Ishikawa (cell line): ENCODE measurements around the gene CFAP46.

ENCODE experiments used
- CEBPB ChIP-seq: IDR thresholded peaks from 2 replicates; pipeline ENCODE4 v1.6.1; 2012
- CREB1 ChIP-seq: IDR thresholded peaks from 2 replicates; pipeline ENCODE4 v1.6.1; 2012; ENCODE audit warnings: low read depth
- EGR1 ChIP-seq: IDR thresholded peaks from 2 replicates; pipeline ENCODE4 v1.6.1; 2012
- EP300 ChIP-seq: IDR thresholded peaks from 2 replicates; pipeline ENCODE4 v1.6.1; 2012; ENCODE audit warnings: borderline replicate concordance
- FOXM1 ChIP-seq: IDR thresholded peaks from 2 replicates; pipeline ENCODE4 v1.6.1; 2012; ENCODE audit warnings: low read depth, borderline replicate concordance
- NFIC ChIP-seq: IDR thresholded peaks from 2 replicates; pipeline ENCODE4 v1.6.1; 2012
- RAD21 ChIP-seq: IDR thresholded peaks from 2 replicates; pipeline ENCODE4 v1.6.1; 2012; ENCODE audit warnings: low read depth
- TAF1 ChIP-seq: IDR thresholded peaks from 2 replicates; pipeline ENCODE4 v1.6.1; 2012; ENCODE audit warnings: low read depth, mild to moderate bottlenecking
- TCF12 ChIP-seq: IDR thresholded peaks from 2 replicates; pipeline ENCODE4 v1.6.1; 2012; ENCODE audit warnings: low read depth
- TEAD4 ChIP-seq: IDR thresholded peaks from 2 replicates; pipeline ENCODE4 v1.6.1; 2012
- YY1 ChIP-seq: IDR thresholded peaks from 2 replicates; pipeline ENCODE4 v1.6.1; 2012; ENCODE audit warnings: low read depth
- ZBTB7A ChIP-seq: IDR thresholded peaks from 2 replicates; pipeline ENCODE4 v1.6.1; 2012; ENCODE audit warnings: low read depth
- TF ChIP-seq, protein P1 (sequence below): IDR thresholded peaks from 2 replicates; pipeline ENCODE4 v1.6.1; 2012
- TF ChIP-seq, protein P2 (sequence below): IDR thresholded peaks from 2 replicates; pipeline ENCODE4 v1.6.1; 2012
- TF ChIP-seq, protein P3 (sequence below): IDR thresholded peaks from 2 replicates; pipeline ENCODE4 v1.6.1; 2012; ENCODE audit warnings: low read depth, mild to moderate bottlenecking

The CFAP46 gene

DNA sequence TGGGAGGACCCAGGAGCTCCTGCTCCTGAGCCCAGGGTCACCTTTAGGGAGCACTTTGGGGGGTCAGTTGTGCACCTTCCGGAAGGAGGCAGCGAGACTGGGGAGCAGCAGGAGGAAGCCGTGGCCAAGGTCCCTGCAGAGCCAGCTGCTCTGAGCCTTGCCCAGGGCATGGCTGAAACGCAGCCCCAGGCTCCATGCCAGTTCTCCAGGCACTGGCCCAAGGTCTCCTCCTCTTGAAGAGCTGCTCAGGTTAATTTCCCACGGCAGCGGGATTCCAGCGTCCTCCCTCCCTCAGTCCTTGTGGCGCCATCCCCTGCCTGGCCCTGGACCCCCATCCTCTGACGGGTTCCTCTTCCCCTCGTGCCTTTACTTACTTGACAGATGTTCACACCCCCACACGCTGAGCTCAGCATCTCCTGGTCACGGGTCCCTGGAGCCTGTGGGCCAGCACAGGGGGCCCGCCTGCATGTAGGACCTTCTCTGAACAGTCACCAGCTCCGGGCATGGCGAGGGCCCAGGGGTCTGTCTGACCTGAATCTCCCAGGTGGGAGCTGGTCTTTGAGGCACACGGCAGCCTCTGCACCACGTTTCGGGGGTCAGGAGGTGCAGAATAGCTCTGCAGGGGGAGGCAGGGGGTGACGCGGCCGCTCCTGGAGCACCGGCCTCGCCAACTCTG lies 16.7 kb upstream of the CFAP46 start:
- TF ChIP-seq TCF12: no peak
- TF ChIP-seq CREB1: no peak
- 0 out of 2 replicates have a peak, but pooled peaks have one; percentile 31 for TF ChIP-seq ZBTB7A

DNA sequence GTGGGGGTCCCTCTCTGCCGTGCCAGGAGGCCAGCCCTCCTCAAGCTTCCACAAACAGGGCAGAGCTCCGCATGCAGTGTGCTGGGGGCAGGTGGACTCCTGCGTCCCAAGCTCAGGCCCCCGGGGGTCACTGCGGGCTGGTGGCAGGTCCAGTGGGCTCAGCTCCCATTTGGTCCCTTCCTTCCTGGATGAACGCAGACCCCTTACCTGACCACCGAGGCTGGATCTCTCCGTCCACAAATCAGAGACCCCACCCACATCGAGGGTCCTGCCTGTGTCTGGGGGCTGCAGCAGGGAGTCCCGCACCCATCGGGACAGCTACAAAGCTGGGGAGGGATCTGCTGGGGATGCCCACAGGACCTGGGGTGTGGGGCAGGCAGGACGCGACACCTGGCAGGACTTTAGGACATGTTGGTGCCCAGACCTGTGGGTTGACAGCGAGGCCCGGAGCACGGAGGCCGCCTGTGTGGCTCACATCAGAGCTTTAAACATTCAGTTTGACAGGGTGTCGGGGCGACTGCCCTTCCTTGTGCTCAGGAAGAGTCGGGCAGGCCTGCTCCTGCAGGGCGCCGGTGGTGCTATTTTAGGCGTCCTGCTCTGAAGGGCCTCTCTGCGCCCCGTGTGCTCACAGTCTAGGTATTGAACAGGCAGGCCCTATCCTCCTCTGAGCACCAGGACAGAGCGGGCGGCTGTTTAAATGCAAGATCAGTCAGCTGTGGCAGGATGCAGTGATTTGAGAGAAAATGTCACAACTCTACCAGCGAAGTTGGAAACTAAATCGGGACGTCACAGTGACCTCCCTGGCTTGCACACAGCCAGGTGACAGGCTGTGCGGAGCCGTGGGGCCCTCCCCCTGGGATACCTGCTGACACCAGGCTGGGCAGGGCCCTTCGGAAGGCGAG lies 15.9 kb upstream of the CFAP46 start:
- TF ChIP-seq, protein P1, sequence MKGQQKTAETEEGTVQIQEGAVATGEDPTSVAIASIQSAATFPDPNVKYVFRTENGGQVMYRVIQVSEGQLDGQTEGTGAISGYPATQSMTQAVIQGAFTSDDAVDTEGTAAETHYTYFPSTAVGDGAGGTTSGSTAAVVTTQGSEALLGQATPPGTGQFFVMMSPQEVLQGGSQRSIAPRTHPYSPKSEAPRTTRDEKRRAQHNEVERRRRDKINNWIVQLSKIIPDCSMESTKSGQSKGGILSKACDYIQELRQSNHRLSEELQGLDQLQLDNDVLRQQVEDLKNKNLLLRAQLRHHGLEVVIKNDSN: no peak
- no peak for TF ChIP-seq ZBTB7A
- TF ChIP-seq, protein P2, sequence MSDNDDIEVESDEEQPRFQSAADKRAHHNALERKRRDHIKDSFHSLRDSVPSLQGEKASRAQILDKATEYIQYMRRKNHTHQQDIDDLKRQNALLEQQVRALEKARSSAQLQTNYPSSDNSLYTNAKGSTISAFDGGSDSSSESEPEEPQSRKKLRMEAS: no peak
- TF ChIP-seq FOXM1: no peak
- TF ChIP-seq CEBPB: no peak
- no peak for TF ChIP-seq NFIC
- TF ChIP-seq, protein P3, sequence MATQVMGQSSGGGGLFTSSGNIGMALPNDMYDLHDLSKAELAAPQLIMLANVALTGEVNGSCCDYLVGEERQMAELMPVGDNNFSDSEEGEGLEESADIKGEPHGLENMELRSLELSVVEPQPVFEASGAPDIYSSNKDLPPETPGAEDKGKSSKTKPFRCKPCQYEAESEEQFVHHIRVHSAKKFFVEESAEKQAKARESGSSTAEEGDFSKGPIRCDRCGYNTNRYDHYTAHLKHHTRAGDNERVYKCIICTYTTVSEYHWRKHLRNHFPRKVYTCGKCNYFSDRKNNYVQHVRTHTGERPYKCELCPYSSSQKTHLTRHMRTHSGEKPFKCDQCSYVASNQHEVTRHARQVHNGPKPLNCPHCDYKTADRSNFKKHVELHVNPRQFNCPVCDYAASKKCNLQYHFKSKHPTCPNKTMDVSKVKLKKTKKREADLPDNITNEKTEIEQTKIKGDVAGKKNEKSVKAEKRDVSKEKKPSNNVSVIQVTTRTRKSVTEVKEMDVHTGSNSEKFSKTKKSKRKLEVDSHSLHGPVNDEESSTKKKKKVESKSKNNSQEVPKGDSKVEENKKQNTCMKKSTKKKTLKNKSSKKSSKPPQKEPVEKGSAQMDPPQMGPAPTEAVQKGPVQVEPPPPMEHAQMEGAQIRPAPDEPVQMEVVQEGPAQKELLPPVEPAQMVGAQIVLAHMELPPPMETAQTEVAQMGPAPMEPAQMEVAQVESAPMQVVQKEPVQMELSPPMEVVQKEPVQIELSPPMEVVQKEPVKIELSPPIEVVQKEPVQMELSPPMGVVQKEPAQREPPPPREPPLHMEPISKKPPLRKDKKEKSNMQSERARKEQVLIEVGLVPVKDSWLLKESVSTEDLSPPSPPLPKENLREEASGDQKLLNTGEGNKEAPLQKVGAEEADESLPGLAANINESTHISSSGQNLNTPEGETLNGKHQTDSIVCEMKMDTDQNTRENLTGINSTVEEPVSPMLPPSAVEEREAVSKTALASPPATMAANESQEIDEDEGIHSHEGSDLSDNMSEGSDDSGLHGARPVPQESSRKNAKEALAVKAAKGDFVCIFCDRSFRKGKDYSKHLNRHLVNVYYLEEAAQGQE: no peak

DNA sequence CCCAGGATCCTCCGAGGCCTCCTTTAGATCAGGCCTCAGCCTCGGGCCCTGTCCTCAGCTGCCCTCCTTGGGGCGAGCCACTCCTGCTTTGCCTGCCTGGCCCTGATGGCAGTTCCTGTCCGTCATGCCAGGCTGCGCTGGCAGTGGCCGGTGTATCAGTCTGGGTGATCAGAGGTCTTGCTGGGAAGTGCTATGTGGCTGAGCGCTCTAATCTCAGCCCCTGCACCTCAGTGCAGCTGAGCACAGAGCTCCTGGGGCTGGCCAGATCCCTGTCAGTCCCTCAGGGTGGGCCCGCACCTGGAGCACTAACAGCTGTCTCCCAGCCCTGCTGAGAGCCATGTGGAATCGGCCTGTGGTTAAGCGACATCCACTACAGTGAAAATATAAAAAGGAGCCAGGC lies 14.8 kb upstream of the CFAP46 start:
- TF ChIP-seq, protein P3: no peak
- no peak for TF ChIP-seq YY1
- no peak for TF ChIP-seq TAF1
- TF ChIP-seq, protein P1: no peak
- no peak for TF ChIP-seq RAD21

DNA sequence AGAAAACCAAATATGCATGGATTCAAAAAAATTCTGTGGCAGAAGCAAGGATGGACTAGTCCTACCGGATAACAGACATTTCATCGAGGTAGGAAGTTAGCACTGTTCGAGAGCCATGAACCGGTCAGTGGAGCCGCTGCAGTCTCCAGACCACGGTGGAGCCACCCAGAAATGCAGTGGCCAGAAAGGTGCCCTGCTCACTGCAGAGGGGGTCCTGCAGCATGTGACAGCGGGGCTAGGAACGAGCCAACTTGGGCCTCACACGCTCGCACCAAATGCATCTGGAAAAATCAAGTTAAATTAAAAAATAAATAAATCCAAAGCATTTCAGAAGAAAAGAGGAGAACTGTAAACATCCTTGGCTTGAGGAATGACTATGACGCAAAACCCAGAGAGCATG lies 13.1 kb upstream of the CFAP46 start:
- no peak for TF ChIP-seq TAF1
- TF ChIP-seq YY1: no peak
- no peak for TF ChIP-seq FOXM1
- TF ChIP-seq, protein P2: no peak
- TF ChIP-seq ZBTB7A: no peak
- no peak for TF ChIP-seq EGR1
- no peak for TF ChIP-seq RAD21
- TF ChIP-seq, protein P1: no peak
- TF ChIP-seq TEAD4: no peak
- no peak for TF ChIP-seq CREB1
- no peak for TF ChIP-seq TCF12
- TF ChIP-seq CEBPB: no peak
- no peak for TF ChIP-seq EP300
- no peak for TF ChIP-seq NFIC
- TF ChIP-seq, protein P3: no peak
